ENCODE measurements around the gene SLC30A10. TPM values are rescaled to one million over a fixed set of nuclear protein-coding genes. Genes with fewer than 3 reads are reported as not detected.
A peak's percentile ranks its signal among the peaks of the same experiment; 100 is the strongest.

Gene SLC30A10
- 0.12 TPM in 1 of 2 replicates, not detected in the other for total RNA-seq

- DNase-seq (ENCODE audit: low read depth): no peak
These were observed at the start of gene SLC30A10 for GRCh38 chr1:219927956-219928790. TSS of gene SLC30A10 (minus strand) at chr1:219928557. CDS start at chr1:219928440, 117 bp downstream.

GRCh38 chr1:219973213-219973612 lies 44.9 kb upstream of the SLC30A10 start:
- H3K4me3 ChIP-seq (ENCODE audit: low read depth, low read length): no peak overlapping the region
- no peak for TF ChIP-seq CTCF (conservative IDR thresholded peaks at IDR 0.05; ENCODE audit: low read depth, low read length)
- no peak for DNase-seq (ENCODE audit: low read depth)

More at GRCh38 chr1:219927956-219928790, at the start of gene SLC30A10:
- TF ChIP-seq CTCF (conservative IDR thresholded peaks at IDR 0.05; ENCODE audit: low read depth, low read length): no peak
- H3K4me3 ChIP-seq (ENCODE audit: low read depth, low read length): peak within 1 kb of the TSS; percentile 50

- no peak for TF ChIP-seq CTCF (conservative IDR thresholded peaks at IDR 0.05; ENCODE audit: low read depth, low read length)
- no peak overlapping the region for H3K4me3 ChIP-seq (ENCODE audit: low read depth, low read length)
These were observed 39.0 kb upstream of the SLC30A10 start for GRCh38 chr1:219967361-219967760.

GRCh38 chr1:219966071-219966349 lies 37.7 kb upstream of the SLC30A10 start:
- H3K4me3 ChIP-seq (ENCODE audit: low read depth, low read length): no peak overlapping the region

More at GRCh38 chr1:219967361-219967760, 39.0 kb upstream of the SLC30A10 start:
- DNase-seq (ENCODE audit: low read depth): no peak

GRCh38 chr1:219965285-219966070 lies 37.1 kb upstream of the SLC30A10 start:
- DNase-seq (ENCODE audit: low read depth): no peak
- no peak for TF ChIP-seq CTCF (conservative IDR thresholded peaks at IDR 0.05; ENCODE audit: low read depth, low read length)
- H3K4me3 ChIP-seq (ENCODE audit: low read depth, low read length): no peak overlapping the region

More at GRCh38 chr1:219966071-219966349, 37.7 kb upstream of the SLC30A10 start:
- no peak for TF ChIP-seq CTCF (conservative IDR thresholded peaks at IDR 0.05; ENCODE audit: low read depth, low read length)
- DNase-seq (ENCODE audit: low read depth): no peak

GRCh38 chr1:219963432-219963831 lies 35.1 kb upstream of the SLC30A10 start:
- H3K4me3 ChIP-seq (ENCODE audit: low read depth, low read length): no peak overlapping the region
- no peak for TF ChIP-seq CTCF (conservative IDR thresholded peaks at IDR 0.05; ENCODE audit: low read depth, low read length)
- DNase-seq (ENCODE audit: low read depth): no peak

Data from epithelial cell of proximal tubule (primary cell).